GM18520 (cell line): ENCODE data around the gene ZNF785.
"Not testable (repeated sequence)": the region's sequence is repeated elsewhere in the genome, so short reads cannot be mapped to it uniquely, and the experiment has no call there.

Experiments
- ATAC-seq: cut with Tn5 transposase; IDR thresholded peaks from one replicate; pipeline ENCODE4 v1.9.1; 2021; ENCODE audit not compliant: unreplicated experiment

Gene ZNF785

DNA sequence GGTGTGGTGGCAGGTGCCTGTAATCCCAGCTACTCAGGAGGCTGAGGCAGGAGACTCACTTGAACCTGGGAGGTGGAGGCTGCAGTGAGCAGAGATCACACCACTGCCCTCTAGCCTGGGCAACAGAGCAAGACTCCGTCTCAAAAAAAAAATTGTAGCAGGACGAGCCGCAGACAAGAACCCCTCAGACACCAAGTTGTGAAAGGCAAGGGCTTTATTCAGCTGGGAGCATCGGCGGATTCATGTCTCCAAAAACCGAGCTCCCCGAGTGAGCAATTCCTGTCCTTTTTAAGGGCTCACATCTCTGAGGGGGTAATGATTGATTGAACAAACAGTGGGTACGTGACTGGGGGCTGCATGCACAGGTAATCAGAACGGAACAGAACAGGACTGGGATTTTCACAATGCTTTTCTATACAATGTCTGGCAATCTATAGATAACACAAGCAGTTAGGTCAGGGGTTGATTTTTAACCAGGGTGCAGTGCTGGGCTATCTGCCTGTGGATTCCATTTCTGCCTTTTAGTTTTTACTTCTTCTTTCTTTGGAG lies 44.5 kb downstream of the ZNF785 start:
- not testable (repeated sequence) for ATAC-seq

DNA sequence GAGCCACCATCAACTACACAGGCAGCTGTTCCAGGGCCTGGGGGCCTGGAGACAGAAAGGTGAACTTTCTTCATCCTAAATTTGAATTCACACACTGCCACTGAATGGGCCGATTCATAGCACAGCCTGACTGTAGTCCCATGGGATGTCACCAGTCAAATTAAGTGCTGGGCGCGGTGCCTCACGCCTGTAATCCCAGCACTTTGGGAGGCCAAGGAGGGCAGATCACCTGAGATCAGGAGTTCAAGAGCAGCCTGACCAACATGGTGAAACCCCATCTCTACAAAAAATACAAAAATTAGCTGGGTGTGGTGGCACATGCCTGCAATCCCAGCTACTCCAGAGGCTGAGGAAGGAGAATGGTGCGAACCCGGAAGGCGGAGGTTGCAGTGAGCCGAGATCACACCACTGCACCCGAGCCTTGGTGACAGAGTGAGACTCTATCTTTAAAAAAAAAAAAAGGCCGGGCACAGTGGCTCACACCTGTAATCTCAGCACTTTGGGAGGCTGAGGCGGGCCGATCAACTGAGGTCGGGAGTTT lies 45.4 kb downstream of the ZNF785 start:
- ATAC-seq, result not testable (repeated sequence)

DNA sequence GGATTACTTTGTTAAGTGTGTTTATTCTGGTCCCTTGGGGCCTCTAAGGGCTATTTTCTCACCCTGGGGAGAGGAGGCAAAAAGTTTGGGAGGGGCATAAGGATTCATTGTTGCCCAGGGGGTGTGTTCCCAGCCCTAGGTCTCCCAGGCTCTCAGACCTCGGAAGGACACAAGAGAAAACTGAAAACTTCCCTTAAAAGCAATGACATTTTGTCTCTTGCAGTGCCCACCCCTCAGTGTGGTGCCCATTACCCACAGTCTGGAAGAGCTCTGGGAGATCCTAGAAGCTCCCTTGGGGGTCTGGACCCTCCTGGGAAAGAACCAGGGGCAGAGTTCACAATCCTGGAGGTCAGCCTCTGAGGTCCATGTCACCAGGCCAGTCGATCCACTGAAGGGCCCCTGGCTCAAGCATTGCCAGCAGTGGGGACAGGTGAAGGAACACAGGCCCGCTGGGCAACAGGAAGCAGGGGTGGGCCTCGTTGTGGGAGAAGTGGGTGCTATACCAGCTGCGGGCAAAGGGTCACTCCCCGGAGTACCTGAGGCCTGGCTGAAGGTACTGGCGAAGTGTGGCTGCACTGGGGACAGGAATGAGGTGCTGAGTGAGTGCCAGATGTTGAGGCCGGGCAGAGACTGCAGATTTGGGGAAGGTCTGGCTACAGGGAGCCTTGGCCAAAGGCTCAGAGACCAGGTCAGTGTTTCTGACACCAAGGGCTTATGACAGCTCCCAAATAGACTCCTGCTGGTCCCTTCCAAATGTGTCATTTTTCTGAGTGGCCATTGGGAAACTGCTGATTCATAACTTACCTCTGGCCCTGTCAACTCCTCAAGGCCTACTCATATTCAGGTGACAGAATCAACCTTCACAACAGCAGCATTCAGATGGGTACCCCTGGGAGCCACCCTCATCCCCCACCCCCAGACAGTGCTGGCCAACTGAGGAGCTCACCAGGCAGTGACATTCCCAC lies 46.2 kb downstream of the ZNF785 start:
- ATAC-seq, result no peak

DNA sequence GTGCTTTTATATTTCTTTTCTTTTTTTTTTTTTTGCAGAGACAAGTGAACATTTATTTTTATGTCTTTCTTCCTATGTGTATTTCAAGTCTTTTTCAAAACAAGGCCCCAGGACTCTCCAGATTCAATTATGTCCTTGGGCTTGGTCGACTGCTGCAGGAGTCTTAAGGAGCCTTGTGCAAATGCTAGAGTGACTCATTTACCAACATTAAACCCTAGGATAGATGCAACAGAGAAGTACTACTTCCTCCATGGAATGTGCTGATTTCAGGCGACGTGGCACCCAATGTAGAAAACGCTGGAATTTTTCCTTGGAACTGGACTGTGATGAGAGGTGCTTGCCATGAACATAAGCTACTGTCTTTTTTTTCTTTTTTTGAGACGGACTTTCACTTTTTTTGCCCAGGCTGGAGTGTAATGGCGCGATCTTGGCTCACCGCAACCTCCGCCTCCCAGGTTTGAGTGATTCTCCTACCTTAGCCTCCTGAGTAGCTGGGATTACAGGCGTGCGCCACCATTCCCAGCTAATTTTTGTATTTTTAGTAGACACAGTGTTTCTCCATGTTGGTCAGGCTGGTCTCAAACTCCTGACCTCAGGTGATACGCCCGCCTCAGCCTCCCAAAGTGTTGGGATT lies 49.0 kb downstream of the ZNF785 start:
- ATAC-seq, result not testable (repeated sequence)

DNA sequence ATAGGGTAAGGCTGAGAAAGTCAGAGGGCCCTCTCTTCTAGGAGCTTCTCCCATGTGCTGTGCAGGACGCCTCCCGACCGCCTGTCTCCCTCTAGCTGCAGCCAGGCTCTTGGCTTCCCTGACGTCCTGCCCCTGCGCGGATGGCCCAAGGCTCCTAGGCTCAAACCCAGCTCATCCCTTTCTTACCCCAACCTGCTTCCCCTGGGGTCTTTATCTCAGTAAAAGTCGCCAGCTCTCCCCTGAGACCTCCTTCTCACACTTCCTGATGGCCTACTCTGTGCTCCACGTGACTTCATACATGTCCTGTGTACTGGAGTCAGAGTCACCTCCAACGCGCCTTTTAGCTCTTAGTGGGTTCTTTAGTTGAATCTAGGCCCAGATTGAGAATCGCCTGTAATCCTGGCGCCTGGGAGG lies 49.7 kb downstream of the ZNF785 start:
- ATAC-seq, result peak; percentile 54

DNA sequence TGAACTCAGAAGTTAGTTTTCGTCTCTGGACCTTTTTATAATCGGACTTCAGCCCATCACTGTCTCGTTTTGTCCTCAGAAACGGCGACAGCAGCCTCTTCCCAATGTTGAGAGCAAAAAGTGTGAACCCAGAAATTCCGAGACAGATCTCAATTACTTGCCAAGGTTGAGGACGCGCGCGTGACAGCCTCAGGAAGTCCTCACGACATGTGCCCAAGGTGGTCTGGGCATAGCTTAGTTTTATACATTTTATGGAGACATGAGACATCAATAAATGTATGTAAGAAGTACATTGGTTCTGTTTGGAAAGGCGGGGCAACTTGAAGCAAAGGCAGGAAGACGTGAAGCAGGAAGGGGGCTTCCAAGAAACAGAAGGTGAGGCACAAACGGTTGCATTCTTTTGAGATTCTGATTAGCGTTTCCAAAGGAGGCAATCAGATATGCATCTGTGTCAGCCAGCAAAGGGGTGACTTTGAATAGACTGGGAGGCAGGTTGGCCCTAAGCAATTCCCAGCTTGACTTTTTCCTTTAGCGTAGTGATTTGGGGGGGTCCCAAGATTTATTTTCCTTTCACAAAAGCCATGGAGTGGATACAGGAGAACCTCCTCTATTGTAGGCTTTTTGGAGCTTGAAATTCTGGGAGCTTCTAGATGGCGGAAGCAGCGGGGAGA lies 50.3 kb downstream of the ZNF785 start:
- ATAC-seq, result no peak

DNA sequence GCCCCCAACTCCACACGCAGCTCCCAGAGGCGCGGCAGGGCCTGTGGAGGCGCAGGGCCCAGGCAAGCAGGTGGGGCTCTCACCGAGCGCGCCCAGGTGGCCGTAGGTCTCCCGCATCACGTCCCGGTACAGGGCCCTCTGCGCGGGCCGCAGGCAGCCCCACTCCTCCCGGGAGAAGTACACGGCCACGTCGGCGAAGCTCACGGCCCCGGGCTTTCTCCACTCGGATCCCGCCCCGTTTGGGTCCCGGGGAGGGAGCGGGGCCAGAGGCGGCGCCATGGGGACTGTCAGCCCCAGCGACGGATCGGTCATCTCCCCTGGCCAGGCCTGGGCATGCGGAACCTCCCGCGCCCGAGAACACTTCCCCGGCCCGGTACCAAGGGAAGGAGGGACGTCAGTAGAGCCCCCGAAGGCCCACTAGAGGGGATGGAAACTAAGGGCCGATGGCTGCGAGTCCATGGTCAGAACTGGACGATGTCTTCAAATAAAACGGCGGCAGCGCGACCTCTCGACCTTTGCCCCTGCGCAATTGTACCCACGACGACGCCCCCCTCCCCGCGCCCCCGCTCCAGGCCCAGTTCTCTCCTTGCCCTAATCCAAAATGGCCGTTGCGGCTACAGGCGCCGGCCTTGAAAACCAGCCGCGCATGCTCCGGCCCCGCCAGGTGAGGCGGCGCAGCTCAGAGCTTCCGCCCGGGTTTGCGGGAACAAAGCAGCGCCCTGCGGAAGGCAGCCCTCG lies 51.0 kb downstream of the ZNF785 start, which contains the start of gene ZNF747:
TSS of gene ZNF747 (minus strand) at position 491 of the 738 bp plus-strand sequence. CDS start at position 312, 179 bp downstream.
- peak; percentile 60 for ATAC-seq

DNA sequence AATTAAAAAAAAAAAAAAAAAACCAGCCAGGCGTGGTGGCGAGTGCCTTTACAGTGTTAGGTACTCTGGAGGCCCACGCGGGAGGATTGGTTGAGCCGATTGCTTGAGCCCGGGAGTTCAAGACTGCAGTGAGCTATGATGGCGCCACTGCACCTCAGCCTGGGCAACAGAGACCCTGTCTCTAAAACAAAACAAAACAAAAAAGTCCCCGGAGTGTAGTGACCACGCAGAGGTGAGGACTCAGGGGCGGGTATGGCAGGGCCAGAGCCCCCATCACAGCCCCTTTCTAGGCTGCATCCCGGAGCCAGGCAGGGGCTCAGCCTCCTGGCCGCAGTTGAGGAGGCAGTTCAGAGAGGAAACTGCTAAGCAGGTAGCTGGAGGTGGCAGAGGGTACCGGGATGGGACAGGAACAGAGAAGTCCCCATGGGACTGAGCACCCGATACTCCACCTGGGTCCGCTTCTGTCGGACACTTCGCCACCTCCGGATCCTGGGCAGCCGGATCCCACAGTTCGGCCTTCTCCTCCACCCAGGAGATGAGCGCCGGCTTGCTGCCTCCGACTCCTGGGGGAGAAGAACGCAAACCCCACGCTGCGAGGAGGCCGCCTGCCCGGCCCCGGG lies 51.6 kb downstream of the ZNF785 start:
- ATAC-seq, result peak; percentile 12

DNA sequence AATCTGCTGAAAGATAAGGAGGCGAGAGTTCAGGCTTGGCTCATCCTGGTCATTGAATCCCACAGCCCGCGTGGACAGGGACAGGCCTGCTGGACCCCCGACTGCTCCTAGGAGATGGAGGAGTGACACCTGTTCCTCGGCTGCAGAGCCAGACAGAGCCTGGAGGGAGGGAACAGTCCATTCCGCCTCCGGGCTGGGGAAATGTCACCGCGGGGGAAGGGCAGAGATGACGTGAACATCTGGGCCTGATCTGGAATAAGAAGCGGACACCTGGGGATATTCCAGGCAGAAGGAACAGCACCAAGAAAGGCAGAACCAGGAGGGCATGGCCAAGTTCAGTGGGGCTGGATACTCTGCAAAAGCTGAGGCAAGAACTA lies 52.4 kb downstream of the ZNF785 start:
- no peak for ATAC-seq

DNA sequence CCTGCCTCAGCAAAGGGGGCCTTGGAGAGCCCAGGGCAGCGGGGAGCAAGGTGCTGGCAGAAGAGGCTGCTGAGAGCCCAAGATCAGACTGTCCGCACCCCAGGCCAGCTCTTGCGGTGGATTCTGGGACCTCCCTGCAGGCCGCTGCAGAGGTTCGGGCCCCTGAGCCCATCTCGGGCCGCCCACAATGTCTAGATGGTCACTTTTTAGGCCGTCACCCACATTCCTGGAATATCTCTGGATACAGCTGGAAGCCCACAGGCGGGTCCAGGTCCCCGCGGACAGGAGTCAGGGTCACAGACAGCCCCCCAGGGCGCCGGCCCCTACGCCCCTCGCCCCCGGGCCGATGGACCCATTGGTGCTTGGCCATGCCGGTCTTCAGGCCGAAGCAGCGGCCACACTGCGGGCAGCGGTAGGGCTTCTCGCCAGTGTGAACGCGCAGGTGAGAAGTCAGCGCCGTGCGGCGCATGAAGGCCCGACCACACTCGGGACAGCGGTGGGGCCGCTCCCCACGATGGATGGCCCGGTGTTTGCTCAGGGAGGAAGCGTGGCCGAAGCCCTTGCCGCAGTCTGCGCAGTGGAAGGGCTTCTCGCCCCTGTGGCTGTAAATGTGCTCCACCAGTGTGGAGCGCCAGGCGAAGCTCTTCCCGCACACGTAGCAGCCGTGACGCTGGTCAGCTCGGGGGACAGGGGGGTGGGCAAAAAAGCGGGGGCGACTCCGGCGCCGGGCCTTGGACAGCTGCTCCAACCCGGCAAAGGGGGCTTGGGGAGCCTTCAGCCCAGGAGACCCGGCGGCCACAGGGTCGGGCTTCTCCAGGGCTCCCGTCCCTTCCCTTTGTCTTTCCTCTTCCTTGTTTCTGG lies 53.0 kb downstream of the ZNF785 start:
- ATAC-seq, result no peak
